Fibroblast of skin of back (primary cell): ENCODE data around the gene THSD4.
"Not testable (repeated sequence)": the region's sequence is repeated elsewhere in the genome, so short reads cannot be mapped to it uniquely, and the experiment has no call there.

Experiments
- DNase-seq: peaks from one replicate; pipeline ENCODE4 v3.0.0-alpha.2; 2013

Gene THSD4

DNA sequence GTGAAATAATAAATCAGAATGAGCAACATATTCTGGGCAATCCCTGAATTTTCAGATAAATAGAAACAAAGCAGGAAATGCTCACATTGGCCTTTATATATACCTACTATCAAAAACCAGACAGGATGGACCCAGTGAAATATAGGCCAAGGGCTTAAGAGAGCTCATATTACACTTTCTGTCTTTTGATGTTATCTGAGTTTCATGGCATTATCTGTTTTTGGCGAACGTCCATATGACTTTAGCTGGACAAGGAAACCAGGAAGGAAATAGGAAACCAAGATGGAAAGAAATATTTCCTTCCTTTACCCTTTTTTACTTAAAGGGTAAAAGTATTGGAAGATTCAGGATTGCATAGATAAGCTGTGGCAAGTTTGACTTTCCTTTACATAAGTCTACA lies 274.8 kb downstream of the THSD4 start:
- DNase-seq = no peak

DNA sequence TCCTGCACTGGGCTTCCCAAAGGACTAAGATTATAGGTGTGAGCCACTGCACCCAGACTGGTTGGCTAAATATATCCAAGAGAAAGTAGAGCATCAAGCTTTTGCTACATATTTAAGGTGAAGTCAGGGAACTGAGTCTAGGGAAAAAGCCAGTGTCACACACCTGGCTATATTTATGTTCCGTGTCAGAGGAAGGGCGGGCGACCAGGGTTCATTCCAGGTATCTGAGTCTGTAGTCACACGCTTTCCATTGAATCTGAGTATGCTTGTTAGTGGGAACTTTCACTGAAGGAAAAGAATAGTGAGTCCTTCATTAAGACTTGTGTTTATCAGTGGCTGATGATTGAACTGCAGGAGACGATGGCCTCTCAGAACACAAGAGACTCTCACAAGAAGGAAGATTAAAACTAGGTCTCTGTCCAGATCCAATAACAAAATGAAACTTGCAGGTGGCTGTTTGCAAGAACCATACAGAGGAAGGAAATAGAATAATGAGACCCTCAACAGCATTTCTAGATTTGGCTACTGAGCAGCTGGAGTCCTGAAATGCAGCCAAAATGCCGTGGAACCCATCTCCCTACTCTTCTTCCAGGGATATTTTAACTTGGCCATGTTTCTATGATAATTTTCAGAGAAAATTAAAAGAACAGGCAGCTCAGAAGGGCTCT lies 276.3 kb downstream of the THSD4 start:
- DNase-seq = no peak

DNA sequence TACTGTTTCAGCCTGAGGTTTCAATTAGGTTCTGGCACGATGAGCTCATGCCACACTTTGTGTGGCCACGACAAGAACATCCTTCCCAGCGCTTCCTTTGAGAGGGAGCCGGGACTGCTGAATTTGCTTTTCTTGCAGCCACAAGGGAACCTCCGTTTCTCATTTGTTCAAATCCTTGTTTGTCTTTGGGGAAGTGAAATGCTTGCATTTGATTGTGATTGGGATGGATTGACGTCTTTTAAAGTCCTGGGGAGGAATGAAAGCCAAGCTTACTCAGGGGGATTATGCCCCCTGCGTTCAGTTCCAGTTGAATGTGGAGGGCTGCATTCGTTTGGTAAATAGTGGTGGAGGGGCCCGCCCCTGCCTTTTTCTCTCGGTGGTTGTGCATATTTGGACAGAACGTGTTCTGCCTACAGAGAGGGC lies 277.6 kb downstream of the THSD4 start:
- peak; percentile 12 for DNase-seq

DNA sequence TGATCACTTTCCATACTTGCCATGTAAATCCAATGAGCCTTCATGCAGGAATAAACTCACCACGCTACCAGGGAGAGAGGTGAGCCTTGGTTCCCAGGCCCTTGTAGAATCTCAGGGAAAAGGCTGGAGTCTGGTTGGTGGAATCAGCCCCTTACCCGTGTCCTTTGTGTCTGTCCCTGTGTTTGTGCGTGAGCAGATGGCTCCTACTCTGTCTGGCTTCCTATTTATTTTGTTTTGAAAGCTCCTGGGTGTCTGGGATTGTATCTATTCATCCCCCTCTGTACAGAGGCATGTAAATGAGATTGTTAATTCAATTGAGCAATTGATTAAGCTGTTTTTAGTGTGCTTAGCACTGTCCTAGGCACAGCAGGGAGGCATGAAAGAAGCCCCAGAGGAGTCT lies 278.1 kb downstream of the THSD4 start:
- no peak for DNase-seq

DNA sequence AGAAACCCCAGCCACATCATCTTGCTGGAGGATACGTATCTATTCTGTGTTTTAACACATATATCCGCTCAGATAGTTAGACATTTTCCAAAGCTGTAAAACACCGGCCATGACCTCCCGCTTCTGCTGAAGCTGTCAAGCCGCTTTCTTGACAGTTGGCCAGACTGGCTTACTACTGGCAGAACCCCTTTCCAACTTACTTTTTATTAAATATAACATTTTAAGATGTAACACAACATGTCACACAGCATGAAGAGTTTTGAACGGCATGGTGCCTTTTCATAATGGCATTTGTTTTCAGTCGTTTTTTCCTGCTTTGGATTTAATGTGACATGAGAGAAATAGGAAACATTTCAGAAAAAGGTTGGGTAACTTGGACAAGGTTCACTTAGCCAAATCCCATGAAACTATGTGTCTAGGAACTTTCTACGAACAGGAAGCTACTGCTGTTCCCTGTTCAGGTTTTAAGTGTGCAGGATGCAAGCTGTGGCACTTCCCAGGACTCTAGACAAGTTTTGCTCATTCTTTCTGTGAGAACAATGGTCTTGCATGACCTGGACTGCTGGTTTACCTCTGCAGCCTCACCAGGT lies 281.4 kb downstream of the THSD4 start:
- no peak for DNase-seq

DNA sequence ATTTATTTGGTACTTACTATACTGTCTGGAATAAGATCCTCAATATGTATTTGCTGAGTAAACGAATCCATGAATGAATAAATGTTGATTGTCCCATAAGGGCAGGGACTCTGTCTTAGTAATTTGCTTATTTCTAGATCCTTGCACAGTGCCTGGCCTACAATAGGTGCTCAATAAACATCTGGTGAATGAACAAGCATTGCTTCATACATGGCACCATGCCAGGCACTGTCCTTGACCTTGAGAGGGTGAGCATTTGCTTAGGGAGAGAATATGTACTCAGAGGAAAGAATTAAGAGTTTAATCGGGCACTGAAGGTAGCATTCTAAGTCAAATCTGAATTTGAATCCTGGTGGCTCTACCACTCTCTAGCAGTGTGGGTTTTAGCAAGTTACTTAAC lies 282.1 kb downstream of the THSD4 start:
- no peak for DNase-seq

DNA sequence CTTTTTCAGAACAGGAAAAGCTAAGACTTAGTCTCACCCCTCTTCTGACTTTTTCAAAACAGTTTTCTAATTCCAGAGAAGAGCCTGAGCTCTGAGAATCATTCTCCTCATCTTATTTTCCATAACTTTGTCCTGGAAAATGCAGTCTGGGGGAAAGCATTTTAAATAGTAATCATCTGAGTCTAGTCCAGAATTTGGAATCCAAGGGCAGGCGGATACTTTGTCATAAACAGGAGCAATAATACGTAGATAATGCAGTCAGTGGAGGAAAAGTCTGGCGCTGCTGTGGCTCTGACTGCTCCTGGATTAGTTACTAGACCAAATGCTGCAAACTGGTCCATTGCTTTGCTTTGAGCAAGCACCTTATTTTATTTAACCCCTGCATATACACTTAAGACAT lies 285.0 kb downstream of the THSD4 start:
- DNase-seq = no peak

DNA sequence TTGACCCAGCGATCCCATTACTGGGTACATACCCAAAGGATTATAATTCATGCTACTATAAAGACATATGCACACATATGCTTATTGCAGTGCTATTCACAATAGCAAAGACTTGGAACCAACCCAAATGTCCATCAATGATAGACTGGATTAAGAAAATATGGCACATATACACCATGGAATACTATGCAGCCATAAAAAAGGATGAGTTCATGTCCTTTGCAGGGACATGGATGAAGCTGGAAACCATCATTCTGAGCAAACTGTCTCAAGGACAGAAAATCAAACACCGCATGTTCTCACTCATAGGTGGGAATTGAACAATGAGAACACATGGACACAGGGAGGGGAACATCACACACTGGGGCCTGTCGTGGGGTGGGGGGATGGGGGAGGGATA lies 286.5 kb downstream of the THSD4 start:
- not testable (repeated sequence) for DNase-seq

DNA sequence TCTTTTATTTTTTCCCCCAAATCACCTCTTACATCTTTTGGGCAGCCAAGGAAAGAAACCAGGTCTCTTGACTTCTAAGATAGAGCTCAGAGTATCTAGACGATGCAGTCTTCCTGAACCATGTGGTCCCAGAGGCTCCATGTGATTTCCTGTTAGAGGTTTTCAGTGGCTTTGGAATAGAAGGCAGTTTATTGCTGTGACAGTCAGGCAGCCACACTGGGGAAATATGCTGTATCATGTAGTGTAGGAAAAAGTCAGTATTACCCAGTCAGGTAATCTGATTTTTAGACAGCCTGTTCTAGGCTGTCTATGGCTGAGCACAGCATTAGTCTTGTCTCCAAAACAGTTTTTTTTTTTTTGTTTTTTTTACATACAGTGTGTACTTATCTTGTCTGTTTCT lies 294.3 kb downstream of the THSD4 start:
- DNase-seq = no peak

DNA sequence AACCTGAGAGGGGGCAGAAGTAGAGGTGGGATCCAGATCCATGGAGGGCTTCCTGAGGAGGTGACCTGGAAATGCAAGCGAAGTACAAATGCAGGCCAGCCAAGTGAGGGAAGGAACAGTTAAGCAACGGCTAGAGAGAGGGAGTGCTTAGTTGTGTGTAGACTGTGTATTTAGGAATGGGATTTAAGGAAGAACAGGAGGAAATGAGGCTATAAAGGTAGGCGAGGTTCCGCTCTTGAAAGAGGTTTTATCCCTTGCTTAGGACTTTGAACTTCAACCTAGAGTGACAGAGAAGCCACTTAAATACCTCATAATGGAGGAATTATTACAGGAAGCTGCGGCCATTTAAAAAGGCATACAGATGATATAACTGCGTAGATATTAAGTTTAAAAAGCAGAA lies 295.1 kb downstream of the THSD4 start:
- DNase-seq = no peak

DNA sequence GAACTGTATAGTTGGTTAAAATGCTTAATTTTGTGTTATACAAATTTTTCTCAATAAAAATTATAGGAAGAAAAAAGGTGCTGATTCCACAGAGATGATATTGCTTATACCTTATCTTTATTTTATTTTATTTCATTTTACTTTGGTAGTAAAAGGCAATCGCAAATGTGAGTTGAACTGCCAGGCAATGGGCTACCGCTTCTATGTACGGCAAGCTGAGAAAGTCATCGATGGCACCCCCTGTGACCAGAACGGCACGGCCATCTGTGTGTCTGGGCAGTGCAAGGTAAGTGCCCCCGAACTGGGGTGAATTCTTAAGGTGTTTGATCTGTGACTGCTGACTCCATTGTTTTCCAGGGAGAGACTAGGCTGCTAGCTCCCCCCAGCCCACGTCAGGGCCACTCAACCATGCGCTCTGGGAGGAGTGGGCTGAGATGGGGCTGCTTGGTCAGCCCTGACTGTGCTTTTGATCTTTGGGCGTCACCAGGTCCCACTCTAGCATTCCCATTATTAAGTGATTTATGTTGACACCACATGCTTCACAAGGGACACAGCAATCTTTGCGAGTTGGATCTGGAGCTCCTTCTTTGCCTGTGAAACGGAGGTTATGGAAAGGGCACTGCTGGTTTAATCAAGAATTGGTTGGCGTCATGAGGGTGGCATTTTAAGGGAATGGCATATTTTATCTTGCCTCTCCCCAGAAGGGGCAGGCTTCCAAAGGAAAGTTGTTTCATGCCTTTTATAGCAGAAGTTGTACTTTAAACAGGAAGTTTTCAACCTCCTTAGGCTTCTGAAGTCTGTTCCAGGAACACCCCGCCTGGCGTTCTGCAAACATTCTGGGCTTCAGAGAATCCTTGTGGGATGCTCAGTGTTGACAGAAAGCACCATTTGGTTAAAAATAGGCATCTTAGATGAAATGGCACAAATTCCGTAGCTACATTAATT lies 296.5 kb downstream of the THSD4 start:
- peak; percentile 20 for DNase-seq

DNA sequence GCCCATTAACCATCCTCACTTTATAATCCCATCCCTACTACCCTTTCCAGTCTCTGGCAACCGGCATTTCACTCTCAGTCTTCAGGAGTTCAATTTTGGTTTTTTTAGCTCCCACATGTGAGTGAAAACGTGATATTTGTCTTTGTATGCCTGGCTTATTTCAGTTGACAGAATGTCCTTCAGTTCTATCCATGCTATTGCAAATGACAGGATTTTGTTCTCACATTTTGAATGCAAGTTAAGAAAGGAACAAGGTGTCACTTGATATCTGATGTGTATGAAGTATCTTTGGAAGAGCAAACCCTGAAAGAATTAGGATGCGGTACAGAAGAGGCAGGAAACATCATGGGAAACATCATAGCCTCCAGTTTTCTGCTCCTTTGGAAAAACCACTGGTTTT lies 298.1 kb downstream of the THSD4 start:
- no peak for DNase-seq

DNA sequence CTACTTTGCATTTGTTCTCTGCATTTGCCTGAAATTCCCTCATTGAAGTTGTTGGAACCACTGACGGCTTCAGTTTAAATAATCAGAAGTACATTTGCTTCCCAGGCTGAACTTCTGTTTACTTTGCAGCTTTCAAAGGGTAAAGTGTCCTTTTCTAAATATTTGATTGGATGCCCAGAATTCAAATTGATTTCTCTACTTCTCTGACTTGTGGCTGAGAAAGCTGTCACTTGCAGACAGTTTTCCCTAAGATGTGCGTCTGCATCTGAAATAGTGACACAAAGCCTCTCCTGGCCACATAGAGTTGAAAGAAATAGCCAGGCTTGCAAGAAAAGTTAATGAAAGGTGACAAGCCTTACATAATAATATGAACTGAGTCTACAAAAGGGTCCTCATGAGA lies 299.6 kb downstream of the THSD4 start:
- no peak for DNase-seq

DNA sequence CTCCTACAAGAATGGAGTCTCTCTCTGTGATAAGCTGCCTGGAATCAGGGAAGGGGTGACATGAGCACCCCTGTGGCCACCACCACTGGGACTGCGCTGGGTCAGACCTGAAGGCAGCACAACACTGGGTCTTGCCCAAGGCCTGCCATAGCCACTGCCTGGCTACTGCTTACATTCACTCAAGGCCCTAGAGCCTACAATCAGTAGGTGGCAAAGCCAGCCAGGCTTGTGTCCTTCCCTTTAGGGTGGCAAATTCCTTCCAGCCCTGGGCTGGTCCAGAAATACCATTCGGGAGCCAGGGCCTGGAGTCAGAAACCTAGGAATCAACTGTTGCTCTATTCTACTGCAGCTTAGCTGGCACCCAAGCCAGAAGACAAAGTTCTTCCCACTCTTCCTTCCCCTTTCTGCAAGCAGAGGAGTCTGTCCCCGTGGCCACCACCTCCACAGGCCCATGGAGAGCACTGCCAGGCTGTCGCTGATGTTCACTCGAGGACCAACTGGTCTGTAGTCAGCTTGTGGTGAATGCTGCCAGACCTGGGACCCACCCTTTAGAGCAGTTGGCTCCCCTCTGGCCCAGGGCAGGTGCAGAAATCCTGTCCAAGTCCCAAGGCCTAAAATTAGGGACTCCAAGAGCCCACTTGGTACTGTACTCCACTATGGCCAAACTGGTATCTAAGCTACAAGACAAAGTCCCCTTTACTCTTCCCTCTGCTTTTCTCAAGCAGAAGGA lies 307.4 kb downstream of the THSD4 start:
- no peak for DNase-seq

DNA sequence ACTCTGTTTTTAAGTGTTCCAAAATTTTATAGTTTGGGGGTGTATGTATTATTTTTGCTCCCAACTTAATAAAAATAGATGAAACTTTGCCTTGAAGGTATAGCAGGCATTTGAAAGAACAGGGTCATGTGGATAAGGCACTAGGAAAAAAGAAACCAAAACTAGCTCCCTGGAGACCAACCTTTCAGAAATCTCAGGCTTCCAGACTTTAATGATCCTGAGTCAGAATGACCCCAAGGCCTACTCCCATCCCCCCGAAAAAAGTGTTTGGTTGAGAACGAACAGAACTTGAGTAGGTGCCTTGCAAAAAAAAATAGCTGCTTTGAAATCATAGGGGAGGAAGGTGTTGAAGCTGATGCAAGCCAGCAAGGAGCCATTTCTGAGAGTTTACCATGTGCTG lies 309.5 kb downstream of the THSD4 start:
- DNase-seq = no peak

DNA sequence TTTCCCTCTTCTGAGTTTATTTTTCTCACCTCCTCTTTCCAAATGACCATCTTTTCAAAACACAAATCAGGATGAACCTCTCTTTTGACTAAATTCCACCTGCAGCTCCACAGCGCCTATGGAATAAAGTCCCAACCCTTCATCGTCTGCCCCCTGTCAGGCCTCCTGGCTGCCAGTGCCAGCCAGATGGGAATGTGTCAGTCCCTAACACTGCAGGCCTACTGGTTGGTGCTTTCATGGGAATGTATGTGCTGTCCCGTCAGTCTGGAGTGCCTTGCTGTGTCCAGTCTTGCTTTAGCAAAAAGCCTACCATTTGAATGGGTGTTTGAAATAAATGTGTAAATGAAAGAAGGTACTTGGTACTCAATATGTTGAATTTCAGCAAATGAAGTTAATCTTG lies 310.1 kb downstream of the THSD4 start:
- no peak for DNase-seq

DNA sequence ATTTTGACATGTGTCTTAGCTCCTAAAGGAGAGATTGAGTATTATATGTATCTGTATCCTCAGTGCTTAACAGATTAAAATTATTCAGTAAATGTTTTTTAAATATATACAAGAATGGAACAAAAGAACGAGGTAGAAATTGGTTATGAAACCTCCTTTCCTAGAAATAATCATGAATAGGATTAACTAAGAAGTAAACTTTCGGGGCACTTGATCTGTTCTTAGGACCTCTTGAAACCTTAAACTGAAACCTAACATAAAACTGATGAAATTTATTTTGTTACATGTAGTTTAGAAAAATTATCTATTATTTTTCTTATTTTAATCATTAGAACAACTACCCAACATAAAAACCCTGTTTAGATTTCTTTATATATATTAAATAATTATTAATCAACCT lies 311.5 kb downstream of the THSD4 start:
- DNase-seq = no peak

DNA sequence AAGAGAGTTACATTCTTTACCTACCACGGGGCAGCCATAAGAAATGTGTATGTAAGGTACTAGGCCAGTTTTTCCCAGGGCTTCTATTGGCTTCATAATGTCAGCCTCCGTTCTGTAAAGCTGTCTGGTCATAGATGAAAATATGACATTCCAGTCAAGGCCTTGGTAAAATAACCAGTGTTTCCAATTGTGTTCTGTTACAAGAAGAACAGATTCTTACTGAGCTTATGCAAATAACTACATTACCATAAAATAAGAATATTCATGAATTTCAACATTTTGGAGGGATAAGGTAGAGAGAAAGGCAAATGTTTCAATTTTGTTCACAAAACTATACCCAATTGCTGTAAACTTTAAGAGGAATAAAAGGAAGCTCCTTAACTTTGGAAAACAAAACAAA lies 315.5 kb downstream of the THSD4 start:
- DNase-seq = no peak

DNA sequence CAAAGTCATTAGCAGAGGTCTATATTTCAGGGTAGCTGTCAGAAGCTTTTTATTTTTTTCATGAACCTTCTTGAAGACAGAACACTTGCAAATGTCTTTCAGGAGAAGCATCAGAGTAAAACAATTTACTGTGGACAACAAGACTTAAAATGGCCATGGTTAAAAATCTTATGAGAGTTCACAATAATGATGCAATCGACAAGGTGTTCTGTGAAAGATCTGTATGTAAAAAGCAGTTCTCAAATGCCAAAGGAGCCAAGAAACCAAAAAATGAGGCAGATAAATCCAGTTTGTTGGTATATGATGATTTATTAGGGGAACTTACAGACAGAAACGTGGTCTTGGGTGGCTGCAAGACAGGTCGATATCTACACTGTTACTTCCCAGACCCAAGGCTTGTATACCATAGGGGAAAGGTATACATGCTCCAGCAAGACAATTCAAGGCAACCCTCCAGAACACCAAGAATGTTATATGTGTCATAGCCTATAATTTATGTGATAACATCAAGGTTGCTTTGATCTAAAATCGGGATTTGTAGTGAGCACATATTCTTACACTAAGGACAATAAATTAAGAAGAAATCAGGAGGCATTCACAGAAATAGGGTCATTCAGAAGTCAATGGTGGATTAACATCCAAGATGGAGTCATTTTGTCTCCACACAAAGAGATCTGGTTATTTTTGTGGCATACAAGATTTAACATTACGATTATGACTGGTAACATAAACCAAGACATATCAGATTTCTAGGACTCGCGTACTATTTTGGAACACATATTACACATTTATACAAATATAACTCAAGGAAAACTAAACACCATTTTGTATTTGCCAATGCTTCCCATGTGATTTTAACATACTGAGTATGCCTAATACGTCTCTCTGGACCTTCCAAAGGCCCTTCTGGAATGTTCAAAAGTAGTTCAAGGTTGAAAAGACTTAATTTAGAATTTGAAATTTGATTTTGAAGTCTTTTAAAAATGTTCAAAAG lies 316.4 kb downstream of the THSD4 start:
- DNase-seq = no peak

DNA sequence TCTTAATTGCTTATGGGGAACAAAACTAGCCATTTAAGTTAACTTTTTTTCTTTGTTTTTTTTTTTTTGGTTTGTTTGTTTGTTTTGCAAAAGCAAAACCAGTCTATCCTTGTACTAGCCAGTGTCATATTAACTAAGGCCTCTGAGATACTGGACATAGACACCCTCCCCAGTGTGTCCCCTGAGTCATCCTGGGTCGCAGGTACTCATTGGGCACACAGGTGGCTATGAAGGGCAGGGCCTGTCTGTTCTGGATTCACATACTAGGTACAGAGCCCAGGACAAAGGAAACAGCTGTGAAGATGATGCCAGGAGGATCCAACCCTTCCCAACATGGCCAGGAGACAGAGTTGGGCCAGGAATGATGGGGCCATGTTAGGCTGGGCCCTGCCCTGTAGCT lies 318.1 kb downstream of the THSD4 start:
- DNase-seq = no peak

DNA sequence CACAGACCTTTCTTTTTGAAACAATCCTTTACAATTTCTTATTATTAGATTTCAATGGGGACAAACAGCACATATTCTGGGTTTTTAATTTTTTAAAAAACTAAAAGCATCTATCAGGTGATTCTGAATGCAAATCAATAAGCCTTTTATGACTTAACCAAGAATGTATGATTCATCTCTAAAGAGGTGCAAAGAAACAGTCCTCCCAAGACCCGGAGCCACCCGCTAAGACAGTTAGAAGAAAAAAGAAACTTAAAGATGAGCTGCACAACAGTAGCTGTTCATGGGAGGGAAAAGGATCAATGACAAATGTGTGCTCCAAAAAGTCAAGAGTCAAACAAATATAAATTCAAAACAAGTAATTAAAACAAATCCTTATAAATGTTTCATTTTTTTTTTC lies 319.5 kb downstream of the THSD4 start:
- no peak for DNase-seq

DNA sequence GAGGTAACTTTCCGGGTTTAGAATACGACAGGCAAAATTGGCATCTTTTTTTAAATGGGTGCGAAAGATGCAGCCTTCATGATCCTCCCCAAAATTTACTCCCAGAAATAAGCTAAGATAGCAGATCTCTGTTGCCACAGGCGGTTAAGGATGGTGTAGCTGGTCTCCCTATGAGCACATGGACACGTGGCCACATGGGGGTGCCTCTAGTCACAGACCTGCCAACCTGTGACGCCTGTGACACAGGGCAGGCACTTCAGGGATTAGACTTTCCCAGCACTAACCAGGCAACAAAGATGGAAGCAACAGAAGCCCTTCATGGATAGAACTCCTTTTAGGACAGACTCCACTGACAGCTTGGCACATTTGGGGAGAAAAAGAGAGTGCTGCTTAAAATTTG lies 320.3 kb downstream of the THSD4 start:
- no peak for DNase-seq
